Measurements from ENCODE around the gene GRHL1.

GRCh38 chr2:9985531-9986328 lies 34.2 kb downstream of the GRHL1 start:
- TF ChIP-seq, protein P1, sequence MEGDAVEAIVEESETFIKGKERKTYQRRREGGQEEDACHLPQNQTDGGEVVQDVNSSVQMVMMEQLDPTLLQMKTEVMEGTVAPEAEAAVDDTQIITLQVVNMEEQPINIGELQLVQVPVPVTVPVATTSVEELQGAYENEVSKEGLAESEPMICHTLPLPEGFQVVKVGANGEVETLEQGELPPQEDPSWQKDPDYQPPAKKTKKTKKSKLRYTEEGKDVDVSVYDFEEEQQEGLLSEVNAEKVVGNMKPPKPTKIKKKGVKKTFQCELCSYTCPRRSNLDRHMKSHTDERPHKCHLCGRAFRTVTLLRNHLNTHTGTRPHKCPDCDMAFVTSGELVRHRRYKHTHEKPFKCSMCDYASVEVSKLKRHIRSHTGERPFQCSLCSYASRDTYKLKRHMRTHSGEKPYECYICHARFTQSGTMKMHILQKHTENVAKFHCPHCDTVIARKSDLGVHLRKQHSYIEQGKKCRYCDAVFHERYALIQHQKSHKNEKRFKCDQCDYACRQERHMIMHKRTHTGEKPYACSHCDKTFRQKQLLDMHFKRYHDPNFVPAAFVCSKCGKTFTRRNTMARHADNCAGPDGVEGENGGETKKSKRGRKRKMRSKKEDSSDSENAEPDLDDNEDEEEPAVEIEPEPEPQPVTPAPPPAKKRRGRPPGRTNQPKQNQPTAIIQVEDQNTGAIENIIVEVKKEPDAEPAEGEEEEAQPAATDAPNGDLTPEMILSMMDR (conservative IDR thresholded peaks at IDR 0.05; ENCODE audit: low read depth, low read length), result no peak
- TF ChIP-seq EZH2 (IDR thresholded peaks at IDR 0.05; ENCODE audit: low read length, unreplicated experiment), result no peak
- TF ChIP-seq EZH2phosphoT487 (IDR thresholded peaks at IDR 0.05; ENCODE audit: borderline replicate concordance, low read length), result no peak

All from PC-3 (cell line).